ENCODE data around the gene PARP9. TPM values are rescaled to one million over a fixed set of nuclear protein-coding genes. Genes with fewer than 3 reads are reported as not detected.

The PARP9 gene
- 10 to 100 TPM; 25.2 to 35.1 TPM for total RNA-seq

DNA sequence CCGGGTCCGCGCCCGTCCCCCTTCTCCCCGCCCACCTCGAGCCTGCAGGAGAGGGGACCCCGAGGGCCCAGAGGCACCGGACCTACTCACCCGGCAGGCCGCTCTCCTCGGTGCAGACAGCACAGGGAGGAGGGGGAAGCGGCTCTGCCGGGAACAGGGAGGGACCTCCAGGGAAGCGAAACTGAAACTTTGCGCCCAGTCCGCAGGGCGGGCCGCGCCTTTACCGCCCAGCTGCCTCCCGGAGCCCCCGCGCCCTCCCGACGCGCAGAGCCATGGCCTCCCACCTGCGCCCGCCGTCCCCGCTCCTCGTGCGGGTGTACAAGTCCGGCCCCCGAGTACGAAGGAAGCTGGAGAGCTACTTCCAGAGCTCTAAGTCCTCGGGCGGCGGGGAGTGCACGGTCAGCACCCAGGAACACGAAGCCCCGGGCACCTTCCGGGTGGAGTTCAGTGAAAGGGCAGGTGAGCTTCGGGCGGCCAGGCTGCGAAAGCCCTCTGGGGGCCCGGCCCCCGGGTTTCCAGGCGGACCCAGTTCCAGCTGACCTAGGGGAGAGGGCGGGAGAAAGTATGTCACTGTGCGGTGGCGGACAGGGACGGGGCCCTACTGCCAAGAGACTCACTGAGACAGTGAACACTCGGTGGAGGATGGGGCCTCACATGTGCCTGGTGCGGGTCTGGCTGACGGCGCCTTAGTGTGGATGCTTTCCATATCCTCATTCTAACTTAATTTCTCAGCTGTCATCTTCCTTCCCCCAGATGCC lies at the start of gene PARP9, which contains the start of gene DTX3L:
Gene PARP9, minus strand, starts transcription at position 146 of the 758 bp plus-strand sequence. CDS start 4,680 bp downstream, outside the sequence.
Gene DTX3L, plus strand, starts transcription at position 184 of the 758 bp plus-strand sequence. Its CDS starts 89 bp downstream, at position 273.
- H3K4me1 Mint-ChIP-seq, result peaks cover 46% of the 10 kb centered on the region
- H3K27ac Mint-ChIP-seq, result peak within 1 kb of the TSS; percentile 97
- no peaks in the 10 kb centered on the region for H3K9me3 Mint-ChIP-seq
- no peaks in the 10 kb centered on the region for H3K27me3 Mint-ChIP-seq
- peak; percentile 87 for ATAC-seq (replicated peaks)
- H3K4me3 Mint-ChIP-seq, result peak within 1 kb of the TSS; percentile 95
- H3K36me3 Mint-ChIP-seq (ENCODE audit: low read depth), result peaks cover 43% of the 10 kb centered on the region

GRCh38 chr3:122612696-122613095 lies 48.6 kb upstream of the PARP9 start:
- Mint-ChIP-seq H3K36me3 (ENCODE audit: low read depth) (peaks cover 68% of the 10 kb centered on the region), H3K9me3 (no peaks in the 10 kb centered on the region), H3K4me1 (peaks cover 25% of the 10 kb centered on the region), H3K27ac (no peak overlapping the region), H3K4me3 (no peak overlapping the region), H3K27me3 (no peaks in the 10 kb centered on the region)
- no peak for ATAC-seq (replicated peaks)

GRCh38 chr3:122609798-122610559 lies 45.9 kb upstream of the PARP9 start:
- peak; percentile 91 for ATAC-seq (replicated peaks)
- Mint-ChIP-seq H3K4me1 (peaks cover 28% of the 10 kb centered on the region), H3K36me3 (ENCODE audit: low read depth) (peaks cover 45% of the 10 kb centered on the region), H3K27me3 (no peaks in the 10 kb centered on the region), H3K4me3 (peak overlapping the region; percentile 46), H3K27ac (peak overlapping the region; percentile 77), H3K9me3 (no peaks in the 10 kb centered on the region)

DNA sequence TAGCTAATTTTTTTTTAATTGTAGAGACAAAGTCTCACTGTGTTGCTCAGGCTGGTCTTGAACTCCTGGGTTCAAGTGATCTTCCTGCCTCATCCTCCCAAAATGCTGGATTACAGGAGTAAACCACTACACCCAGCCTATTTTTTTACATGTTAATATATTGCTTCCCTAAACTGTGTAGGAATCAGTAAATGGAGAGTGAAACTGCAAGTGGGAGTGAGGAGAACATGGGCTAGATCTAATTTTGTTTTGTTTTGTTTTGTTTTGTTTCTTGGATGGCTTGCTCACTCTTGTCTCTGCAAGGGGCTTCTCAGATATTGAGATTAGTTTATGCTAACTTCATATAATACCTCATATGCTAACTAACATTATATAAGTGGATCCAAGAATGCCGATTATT lies 44.8 kb upstream of the PARP9 start:
- peaks cover 28% of the 10 kb centered on the region for H3K4me1 Mint-ChIP-seq
- H3K9me3 Mint-ChIP-seq, result no peaks in the 10 kb centered on the region
- peak overlapping the region; percentile 46 for H3K4me3 Mint-ChIP-seq
- peak overlapping the region; percentile 77 for H3K27ac Mint-ChIP-seq
- no peak for ATAC-seq (replicated peaks)
- H3K27me3 Mint-ChIP-seq, result no peaks in the 10 kb centered on the region
- peaks cover 40% of the 10 kb centered on the region for H3K36me3 Mint-ChIP-seq (ENCODE audit: low read depth)

DNA sequence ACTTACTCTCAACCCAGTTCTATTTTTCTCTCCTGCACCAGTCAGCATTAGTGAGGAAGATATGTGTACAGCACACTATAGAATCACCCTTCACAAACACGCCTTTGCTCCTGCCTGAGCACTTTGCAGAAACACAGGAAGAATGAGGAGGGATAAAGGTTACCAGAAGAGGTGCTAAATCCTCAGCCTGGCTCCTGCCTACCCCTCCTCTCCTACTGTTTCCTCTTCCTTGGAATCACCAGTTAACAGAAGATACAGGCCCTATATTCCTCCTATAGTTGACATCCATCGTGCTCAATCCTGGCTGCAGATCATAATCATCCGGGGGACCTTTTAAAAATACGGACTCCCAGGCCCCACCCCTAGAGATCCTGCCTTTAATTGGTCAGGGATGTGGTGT lies 42.2 kb upstream of the PARP9 start:
- H3K36me3 Mint-ChIP-seq (ENCODE audit: low read depth), result peaks cover 19% of the 10 kb centered on the region
- H3K27me3 Mint-ChIP-seq, result no peaks in the 10 kb centered on the region
- no peak overlapping the region for H3K4me3 Mint-ChIP-seq
- ATAC-seq (replicated peaks), result no peak
- peaks cover 24% of the 10 kb centered on the region for H3K4me1 Mint-ChIP-seq
- H3K9me3 Mint-ChIP-seq, result no peaks in the 10 kb centered on the region
- H3K27ac Mint-ChIP-seq, result no peak overlapping the region

GRCh38 chr3:122603056-122603455 lies 39.0 kb upstream of the PARP9 start:
- H3K36me3 Mint-ChIP-seq (ENCODE audit: low read depth), result peaks cover 7% of the 10 kb centered on the region
- no peak overlapping the region for H3K4me3 Mint-ChIP-seq
- no peaks in the 10 kb centered on the region for H3K27me3 Mint-ChIP-seq
- H3K9me3 Mint-ChIP-seq, result no peaks in the 10 kb centered on the region
- peaks cover 9% of the 10 kb centered on the region for H3K4me1 Mint-ChIP-seq
- ATAC-seq (replicated peaks), result no peak
- H3K27ac Mint-ChIP-seq, result no peak overlapping the region

DNA sequence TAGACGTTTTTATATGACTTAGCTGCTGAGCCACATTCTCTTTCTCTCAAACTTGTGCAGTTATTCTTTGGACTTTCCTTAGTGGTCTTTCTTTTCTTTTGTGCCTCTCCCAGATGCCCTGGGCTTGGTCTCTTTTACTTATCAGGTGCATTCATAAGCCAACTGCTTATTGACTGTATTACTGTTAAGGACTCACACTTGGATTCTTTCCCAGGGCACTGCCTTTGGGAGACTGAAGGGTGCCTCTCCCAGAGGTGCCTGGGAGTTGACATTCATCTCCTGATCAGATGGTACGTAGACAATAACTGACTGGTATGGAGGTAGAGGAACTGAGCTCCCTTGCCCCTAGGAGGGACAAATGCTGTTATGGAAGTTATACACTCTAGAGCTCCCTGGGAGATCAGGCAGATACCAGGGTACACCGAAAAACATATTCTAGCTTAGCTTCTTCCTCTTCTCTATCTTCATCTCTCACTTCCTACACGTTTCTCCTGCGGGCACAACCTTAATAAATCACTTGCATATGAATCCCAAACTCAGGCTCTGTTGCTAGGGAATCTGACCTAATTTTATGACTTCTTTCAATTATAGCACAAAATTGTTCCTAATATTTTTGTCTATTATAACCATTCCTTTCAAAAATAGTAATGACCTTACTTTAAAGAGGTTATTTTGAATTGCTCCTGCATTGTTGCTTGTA lies 38.1 kb upstream of the PARP9 start:
- no peak for ATAC-seq (replicated peaks)
- Mint-ChIP-seq H3K27me3 (no peaks in the 10 kb centered on the region), H3K27ac (no peak overlapping the region), H3K9me3 (no peaks in the 10 kb centered on the region), H3K4me1 (peaks cover 4% of the 10 kb centered on the region), H3K4me3 (no peak overlapping the region), H3K36me3 (ENCODE audit: low read depth) (no peaks in the 10 kb centered on the region)

GRCh38 chr3:122598556-122598955 lies 34.5 kb upstream of the PARP9 start:
- H3K27ac Mint-ChIP-seq, result no peak overlapping the region
- no peaks in the 10 kb centered on the region for H3K9me3 Mint-ChIP-seq
- H3K4me3 Mint-ChIP-seq, result no peak overlapping the region
- peaks cover 4% of the 10 kb centered on the region for H3K36me3 Mint-ChIP-seq (ENCODE audit: low read depth)
- no peak for ATAC-seq (replicated peaks)
- no peaks in the 10 kb centered on the region for H3K27me3 Mint-ChIP-seq
- H3K4me1 Mint-ChIP-seq, result peaks cover 8% of the 10 kb centered on the region

DNA sequence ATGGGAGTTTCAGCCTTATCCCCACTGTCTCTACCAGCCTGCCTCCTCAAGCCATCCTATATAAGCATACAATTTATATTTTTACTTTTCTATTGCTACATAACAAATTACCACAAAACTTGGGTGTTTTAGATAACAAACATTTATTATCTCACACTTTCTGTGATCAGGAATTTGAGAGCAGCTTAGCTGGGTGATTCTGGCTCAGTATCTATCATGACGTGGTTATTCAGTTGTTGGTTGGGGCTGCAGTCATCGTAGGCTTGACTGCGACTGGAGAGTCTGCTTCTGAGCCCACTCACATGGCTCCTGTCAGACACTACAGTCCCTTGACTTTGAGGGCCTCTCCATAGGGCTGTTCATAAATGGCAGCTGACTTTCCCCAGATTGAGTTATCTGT lies 34.1 kb upstream of the PARP9 start:
- H3K27me3 Mint-ChIP-seq, result no peaks in the 10 kb centered on the region
- H3K4me3 Mint-ChIP-seq, result no peak overlapping the region
- H3K4me1 Mint-ChIP-seq, result peaks cover 8% of the 10 kb centered on the region
- ATAC-seq (replicated peaks), result no peak
- H3K9me3 Mint-ChIP-seq, result no peaks in the 10 kb centered on the region
- H3K36me3 Mint-ChIP-seq (ENCODE audit: low read depth), result peaks cover 4% of the 10 kb centered on the region
- H3K27ac Mint-ChIP-seq, result no peak overlapping the region

DNA sequence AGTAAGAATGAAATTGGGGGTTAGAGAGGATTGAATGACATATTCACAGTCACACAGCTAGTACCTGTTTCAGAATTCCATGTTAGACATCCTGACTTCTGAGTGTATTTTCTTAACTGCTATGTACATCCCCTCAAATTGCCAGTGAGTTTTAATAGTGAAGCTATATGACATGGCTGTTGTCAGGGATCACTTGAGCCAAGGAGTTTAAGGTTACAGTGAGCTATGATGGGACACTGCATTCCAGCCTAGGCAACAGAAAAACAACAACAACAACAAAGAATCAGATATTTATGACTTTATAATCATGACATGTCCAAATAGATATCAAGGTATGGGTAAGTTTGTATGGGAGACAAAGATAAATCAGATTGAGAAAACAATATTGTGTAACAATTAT lies 29.9 kb upstream of the PARP9 start:
- H3K9me3 Mint-ChIP-seq, result no peaks in the 10 kb centered on the region
- H3K36me3 Mint-ChIP-seq (ENCODE audit: low read depth), result peaks cover 4% of the 10 kb centered on the region
- H3K4me1 Mint-ChIP-seq, result peaks cover 9% of the 10 kb centered on the region
- no peak overlapping the region for H3K27ac Mint-ChIP-seq
- no peak overlapping the region for H3K4me3 Mint-ChIP-seq
- H3K27me3 Mint-ChIP-seq, result no peaks in the 10 kb centered on the region
- ATAC-seq (replicated peaks), result no peak

GRCh38 chr3:122590610-122591009 lies 26.5 kb upstream of the PARP9 start:
- H3K4me3 Mint-ChIP-seq, result no peak overlapping the region
- no peaks in the 10 kb centered on the region for H3K9me3 Mint-ChIP-seq
- peaks cover 20% of the 10 kb centered on the region for H3K4me1 Mint-ChIP-seq
- no peaks in the 10 kb centered on the region for H3K27me3 Mint-ChIP-seq
- ATAC-seq (replicated peaks), result no peak
- H3K27ac Mint-ChIP-seq, result no peak overlapping the region
- no peaks in the 10 kb centered on the region for H3K36me3 Mint-ChIP-seq (ENCODE audit: low read depth)

DNA sequence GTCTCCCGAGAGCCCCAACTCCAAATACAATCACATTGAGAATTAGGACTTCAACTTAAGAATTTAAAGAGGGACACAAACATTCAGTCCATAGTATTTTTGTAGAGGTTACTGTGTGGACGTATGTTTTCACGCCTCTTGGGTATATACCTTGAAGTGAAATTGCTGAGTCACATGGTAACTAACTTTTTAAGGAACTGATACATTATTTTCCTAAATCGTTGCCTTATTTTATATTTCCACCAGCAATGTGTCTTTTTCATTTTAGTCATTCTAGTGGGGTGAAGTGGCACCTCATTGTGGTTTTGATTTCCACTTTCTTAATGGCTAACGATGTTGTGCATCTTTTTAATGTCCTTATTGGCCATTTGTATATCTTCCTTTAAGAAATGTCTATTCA lies 25.2 kb upstream of the PARP9 start:
- Mint-ChIP-seq H3K27me3 (no peaks in the 10 kb centered on the region), H3K27ac (no peak overlapping the region), H3K9me3 (no peaks in the 10 kb centered on the region), H3K4me3 (no peak overlapping the region), H3K36me3 (ENCODE audit: low read depth) (peaks cover 5% of the 10 kb centered on the region), H3K4me1 (peaks cover 19% of the 10 kb centered on the region)
- peak; percentile 29 for ATAC-seq (replicated peaks)

GRCh38 chr3:122587572-122587971 lies 23.5 kb upstream of the PARP9 start:
- Mint-ChIP-seq H3K27ac (no peak overlapping the region), H3K9me3 (peaks cover under 1% of the 10 kb centered on the region), H3K4me1 (peaks cover 23% of the 10 kb centered on the region), H3K36me3 (ENCODE audit: low read depth) (peaks cover 19% of the 10 kb centered on the region), H3K27me3 (no peaks in the 10 kb centered on the region), H3K4me3 (no peak overlapping the region)
- no peak for ATAC-seq (replicated peaks)

DNA sequence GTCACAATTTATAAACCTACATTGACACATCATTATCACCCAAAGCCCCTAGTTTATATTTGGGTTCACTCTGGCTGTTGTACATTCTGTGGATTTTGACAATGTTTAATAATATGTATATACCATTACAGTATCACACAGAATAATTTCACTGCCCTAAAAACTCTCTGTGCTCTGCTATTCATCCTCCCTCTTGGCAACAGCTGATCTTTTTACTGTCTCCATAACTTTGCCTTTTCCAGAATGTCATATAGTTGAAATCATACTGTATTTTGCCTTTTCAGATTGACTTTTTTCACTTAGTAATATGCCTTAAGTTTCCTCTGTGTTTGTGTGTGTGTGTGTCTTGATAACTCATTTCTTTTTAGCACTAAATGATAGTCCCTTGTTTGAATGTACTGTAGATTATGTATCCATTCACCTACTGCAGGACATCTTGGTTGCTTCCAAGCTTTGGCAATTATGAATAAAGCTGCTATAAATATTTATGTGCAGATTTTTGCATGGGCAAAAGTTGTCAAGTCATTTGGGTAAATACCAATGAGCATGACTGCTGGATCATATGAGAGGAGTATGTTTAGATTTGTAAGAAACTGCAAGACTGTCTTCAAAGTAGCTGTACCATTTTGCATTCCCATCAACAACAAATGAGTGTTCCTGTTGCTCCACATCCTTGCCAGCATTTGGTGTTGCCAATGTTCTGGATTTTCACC lies 22.8 kb upstream of the PARP9 start:
- Mint-ChIP-seq H3K36me3 (ENCODE audit: low read depth) (peaks cover 24% of the 10 kb centered on the region), H3K9me3 (peaks cover 5% of the 10 kb centered on the region), H3K27ac (peak overlapping the region; percentile 15), H3K4me1 (peaks cover 23% of the 10 kb centered on the region), H3K4me3 (peak overlapping the region; percentile 13), H3K27me3 (no peaks in the 10 kb centered on the region)
- peak; percentile 70 for ATAC-seq (replicated peaks)
